ENCODE measurements around the gene PHACTR3.

DNA sequence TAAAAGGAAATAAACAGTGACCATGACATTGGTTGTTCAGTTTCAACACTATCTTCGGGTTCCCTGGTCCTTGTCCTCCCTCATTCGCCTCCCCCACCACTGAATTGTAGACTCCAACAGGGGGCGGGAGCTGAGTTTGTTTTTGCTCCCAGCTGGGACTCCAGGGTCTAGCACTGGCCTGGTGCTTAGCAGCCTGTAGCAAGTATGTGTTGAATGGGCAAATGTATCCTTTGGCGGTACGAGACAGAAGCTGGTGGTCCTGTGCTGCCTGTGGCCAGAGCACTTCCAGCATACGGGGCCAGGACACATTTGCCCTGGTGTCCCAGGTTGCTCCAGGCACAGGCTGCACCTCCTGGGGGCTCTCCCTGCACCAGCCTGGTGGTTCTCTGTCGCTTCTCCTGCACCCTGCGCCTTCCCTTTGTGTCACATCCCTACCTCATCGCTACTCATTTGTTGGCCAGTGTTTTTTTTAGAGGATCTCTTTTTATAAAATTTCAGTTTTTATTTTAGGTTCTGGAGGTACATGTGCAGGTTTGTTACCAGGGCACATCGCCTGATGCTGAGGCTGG lies 40.1 kb downstream of the PHACTR3 start:
- TF ChIP-seq FOSB (CRISPR knock-in tag; IDR thresholded peaks at IDR 0.05) (no peak), POLR2A (IDR thresholded peaks at IDR 0.05; ENCODE audit: low read length) (no peak), HDAC2 (IDR thresholded peaks at IDR 0.05) (no peak)
- TF ChIP-seq, protein P1, sequence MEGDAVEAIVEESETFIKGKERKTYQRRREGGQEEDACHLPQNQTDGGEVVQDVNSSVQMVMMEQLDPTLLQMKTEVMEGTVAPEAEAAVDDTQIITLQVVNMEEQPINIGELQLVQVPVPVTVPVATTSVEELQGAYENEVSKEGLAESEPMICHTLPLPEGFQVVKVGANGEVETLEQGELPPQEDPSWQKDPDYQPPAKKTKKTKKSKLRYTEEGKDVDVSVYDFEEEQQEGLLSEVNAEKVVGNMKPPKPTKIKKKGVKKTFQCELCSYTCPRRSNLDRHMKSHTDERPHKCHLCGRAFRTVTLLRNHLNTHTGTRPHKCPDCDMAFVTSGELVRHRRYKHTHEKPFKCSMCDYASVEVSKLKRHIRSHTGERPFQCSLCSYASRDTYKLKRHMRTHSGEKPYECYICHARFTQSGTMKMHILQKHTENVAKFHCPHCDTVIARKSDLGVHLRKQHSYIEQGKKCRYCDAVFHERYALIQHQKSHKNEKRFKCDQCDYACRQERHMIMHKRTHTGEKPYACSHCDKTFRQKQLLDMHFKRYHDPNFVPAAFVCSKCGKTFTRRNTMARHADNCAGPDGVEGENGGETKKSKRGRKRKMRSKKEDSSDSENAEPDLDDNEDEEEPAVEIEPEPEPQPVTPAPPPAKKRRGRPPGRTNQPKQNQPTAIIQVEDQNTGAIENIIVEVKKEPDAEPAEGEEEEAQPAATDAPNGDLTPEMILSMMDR (IDR thresholded peaks at IDR 0.05) = no peak
- TF ChIP-seq, protein P2, sequence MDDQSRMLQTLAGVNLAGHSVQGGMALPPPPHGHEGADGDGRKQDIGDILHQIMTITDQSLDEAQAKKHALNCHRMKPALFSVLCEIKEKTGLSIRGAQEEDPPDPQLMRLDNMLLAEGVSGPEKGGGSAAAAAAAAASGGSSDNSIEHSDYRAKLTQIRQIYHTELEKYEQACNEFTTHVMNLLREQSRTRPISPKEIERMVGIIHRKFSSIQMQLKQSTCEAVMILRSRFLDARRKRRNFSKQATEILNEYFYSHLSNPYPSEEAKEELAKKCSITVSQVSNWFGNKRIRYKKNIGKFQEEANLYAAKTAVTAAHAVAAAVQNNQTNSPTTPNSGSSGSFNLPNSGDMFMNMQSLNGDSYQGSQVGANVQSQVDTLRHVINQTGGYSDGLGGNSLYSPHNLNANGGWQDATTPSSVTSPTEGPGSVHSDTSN (IDR thresholded peaks at IDR 0.05) = no peak

Data from A549 (cell line).